Body of pancreas (tissue), 4 donors: Measurements from ENCODE around the gene FAM9A.

ENCODE experiments used
- POLR2A ChIP-seq, 3 donors: fragments of 450-650 bp; IDR thresholded peaks; one replicate each; pipeline ENCODE4 v1.6.1; 2016; ENCODE audit warnings: antibody characterized with exemption in 3 of 3, mild to moderate bottlenecking in 2 of 3
- TF ChIP-seq, protein P1 (sequence below), 7 experiments: fragments of 450-650 bp in 4 of 7; fragments of 200-600 bp in 3 of 7; sonication (generic) in 3 of 7; IDR thresholded peaks; one replicate each; pipeline ENCODE4 v1.5.1; 2016 to 2019; ENCODE audit warnings: antibody characterized with exemption in 7 of 7

DNA sequence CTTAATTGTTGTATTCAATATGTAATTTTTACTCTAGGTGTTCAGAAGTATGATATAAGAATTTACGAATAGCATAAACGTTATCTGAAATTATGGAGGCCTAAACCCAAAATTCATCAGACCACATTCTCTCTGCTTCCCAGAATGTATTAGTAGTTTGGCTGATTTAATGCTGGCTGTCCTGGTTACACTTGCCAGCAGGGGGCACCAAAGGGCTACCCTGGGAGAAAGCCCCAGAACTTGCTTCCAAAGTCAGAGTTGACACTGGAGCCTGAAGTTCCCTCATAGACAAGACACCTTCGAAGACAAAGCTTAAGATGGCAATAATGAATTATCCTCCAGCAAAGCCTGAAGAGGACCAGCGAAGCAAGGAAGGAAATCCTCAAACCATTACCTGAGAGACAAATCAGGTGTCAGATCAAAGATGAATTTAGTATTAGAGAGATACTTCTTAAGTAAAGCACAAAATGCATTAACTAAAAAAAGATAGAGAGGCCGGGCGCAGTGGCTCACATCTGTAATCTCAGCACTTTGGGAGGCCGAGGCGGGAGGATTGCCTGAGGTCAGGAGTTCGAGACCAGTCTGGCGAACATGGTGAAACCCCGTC, 58.0 kb downstream of the FAM9A start:
- no peak for TF ChIP-seq POLR2A (IDR thresholded peaks at IDR 0.05)
- TF ChIP-seq, protein P1, sequence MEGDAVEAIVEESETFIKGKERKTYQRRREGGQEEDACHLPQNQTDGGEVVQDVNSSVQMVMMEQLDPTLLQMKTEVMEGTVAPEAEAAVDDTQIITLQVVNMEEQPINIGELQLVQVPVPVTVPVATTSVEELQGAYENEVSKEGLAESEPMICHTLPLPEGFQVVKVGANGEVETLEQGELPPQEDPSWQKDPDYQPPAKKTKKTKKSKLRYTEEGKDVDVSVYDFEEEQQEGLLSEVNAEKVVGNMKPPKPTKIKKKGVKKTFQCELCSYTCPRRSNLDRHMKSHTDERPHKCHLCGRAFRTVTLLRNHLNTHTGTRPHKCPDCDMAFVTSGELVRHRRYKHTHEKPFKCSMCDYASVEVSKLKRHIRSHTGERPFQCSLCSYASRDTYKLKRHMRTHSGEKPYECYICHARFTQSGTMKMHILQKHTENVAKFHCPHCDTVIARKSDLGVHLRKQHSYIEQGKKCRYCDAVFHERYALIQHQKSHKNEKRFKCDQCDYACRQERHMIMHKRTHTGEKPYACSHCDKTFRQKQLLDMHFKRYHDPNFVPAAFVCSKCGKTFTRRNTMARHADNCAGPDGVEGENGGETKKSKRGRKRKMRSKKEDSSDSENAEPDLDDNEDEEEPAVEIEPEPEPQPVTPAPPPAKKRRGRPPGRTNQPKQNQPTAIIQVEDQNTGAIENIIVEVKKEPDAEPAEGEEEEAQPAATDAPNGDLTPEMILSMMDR (IDR thresholded peaks at IDR 0.05): peak; percentile 39 to 66 (median 54)
